GM12873 (cell line): ENCODE measurements around the gene BEND3.

Source experiments
- TF ChIP-seq, protein P1 (sequence below): IDR thresholded peaks from 2 replicates; pipeline ENCODE4 v1.5.1; 2012; ENCODE audit warnings: low read depth, mild to moderate bottlenecking, moderate library complexity, low read length, control low read depth; ENCODE audit not compliant: insufficient read depth; ENCODE audit errors: missing control alignments

The BEND3 gene

DNA sequence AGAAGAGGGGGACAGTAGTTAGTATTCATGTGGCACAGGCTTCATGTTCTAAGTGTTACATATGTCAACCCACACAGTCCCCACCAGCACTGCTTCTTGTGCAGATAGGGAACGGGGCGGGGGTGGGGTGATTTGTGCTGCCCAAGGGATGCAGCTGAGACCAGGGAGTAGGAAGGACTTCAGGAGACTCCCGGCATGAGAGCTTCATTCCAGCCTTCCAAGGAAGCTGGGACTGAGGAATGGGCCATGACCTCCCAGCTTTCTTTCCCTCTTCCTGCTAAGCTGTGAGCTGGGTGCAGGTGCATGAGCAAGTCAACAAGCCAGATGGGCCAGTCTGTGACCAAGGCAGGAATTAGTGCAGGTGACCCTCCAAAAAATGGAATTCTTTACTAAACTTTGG is 9.2 kb downstream of the BEND3 start:
- TF ChIP-seq, protein P1, sequence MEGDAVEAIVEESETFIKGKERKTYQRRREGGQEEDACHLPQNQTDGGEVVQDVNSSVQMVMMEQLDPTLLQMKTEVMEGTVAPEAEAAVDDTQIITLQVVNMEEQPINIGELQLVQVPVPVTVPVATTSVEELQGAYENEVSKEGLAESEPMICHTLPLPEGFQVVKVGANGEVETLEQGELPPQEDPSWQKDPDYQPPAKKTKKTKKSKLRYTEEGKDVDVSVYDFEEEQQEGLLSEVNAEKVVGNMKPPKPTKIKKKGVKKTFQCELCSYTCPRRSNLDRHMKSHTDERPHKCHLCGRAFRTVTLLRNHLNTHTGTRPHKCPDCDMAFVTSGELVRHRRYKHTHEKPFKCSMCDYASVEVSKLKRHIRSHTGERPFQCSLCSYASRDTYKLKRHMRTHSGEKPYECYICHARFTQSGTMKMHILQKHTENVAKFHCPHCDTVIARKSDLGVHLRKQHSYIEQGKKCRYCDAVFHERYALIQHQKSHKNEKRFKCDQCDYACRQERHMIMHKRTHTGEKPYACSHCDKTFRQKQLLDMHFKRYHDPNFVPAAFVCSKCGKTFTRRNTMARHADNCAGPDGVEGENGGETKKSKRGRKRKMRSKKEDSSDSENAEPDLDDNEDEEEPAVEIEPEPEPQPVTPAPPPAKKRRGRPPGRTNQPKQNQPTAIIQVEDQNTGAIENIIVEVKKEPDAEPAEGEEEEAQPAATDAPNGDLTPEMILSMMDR = no peak

DNA sequence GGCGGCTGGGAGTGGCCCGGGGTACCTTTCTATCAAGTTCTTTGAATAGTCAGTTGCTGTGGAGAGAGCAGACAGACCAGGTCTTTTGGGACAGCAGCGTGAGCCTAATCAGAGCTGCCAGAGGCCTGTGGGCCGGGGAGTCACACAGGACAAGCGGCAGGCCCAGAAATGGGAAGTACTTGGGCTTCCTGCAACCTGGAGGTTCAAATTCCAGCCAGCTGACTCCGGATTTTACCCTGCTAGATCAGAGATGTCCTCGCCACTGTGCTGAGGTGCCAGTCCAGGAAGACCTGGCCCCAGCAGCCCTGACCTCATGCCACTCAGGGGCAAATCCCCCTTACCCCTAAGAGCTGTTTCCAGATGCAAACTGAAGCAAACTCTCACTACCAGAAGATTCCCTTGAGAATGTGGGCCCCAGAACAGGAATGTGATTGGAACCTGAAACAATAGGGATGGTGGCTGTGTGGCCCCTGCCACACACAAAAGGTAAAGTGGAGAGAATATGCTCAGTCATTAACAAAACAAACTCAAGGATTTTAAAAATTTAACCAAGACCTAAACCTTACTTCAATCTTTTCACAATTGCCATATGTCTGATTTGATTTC is 9.7 kb downstream of the BEND3 start:
- TF ChIP-seq, protein P1 = no peak

DNA sequence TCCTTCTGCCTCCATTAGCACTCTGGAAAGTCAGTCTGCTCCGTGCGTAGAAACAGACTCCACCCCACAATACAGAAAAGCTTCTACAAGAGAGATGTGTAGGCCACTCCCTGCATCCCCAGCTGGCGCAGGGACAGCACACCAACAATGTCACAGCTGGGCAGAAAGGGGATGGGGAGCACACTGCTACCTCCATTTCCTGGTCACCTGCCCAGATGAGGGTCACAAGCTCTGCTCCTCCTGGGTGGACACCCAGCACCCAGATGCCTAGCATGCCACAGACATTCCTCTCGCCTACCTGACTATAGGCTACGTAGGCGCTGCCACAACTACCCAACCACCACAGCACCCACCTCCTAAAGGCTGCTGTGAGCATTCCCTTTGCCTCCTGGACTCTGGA is 12.2 kb downstream of the BEND3 start:
- TF ChIP-seq, protein P1 = no peak

DNA sequence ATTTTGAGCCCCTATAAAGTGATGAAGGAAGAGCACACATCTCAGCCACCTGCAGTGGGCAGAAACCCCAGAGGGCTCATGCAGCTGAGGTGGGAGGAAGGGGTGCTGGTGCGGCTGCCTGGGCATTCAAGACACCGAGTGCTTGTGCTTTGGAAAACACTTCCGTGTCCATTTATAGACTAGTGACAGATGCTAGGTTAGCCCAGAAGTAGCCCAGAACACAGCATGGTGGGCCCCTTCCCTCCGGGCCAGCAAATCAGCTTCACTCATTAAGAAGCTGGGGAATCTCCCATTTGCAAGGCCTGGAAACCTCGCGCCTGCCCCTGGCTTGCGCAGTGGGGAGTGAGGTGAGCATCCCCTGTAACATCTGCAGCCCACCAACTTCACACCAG is 12.9 kb downstream of the BEND3 start:
- TF ChIP-seq, protein P1 = no peak

DNA sequence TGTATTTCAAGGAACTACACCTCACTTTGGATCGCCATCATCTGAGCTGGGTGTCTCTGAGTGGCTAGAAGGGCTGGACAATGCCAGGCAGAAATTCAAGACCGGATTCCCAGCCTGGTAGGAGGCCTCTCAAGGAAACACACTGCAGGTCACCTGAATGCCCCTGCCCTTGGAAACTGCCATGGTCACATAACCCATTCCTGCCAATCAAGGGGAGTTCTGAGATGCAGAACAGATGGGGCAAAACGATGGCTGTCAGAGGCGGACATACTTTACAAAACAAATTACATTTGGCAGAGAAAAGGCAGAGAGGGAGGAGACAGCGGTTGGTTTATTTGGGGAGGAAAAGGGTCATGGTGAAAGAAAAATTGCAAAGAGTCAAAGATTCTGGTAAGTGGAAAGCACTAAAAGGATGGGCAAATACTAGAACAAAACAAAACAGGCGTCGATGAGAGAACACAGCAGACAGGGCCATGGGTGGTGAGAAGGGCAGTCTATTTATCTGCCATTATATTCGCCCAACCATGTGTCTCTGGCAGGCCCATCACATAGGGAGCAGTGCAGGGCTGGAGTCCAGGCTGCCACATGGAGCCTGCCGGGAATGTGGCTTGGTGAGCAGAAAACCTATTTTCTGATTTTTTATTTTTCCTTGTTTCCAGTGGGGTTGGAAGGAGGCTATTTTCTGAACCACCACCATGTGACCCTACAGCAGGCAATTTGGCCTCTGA is 13.5 kb downstream of the BEND3 start:
- TF ChIP-seq, protein P1 = no peak

DNA sequence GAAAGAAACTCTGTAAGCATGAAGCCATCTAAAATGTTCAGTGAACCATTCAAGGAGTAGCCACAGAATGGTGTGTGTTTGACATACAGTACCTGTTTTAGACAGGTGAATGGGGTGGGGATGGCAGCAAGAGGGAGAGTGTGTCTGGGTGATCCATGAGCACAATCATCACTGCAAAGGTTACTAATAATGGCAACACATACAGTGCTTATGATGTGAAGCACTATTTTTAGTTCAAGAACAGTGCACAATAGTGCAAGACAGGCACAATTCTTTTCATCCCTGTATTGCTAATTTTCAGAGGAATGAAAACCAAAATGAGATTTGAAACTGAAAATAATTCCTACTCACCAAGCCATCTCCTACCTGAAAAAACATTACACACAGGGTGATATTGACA is 14.1 kb downstream of the BEND3 start:
- TF ChIP-seq, protein P1 = no peak

DNA sequence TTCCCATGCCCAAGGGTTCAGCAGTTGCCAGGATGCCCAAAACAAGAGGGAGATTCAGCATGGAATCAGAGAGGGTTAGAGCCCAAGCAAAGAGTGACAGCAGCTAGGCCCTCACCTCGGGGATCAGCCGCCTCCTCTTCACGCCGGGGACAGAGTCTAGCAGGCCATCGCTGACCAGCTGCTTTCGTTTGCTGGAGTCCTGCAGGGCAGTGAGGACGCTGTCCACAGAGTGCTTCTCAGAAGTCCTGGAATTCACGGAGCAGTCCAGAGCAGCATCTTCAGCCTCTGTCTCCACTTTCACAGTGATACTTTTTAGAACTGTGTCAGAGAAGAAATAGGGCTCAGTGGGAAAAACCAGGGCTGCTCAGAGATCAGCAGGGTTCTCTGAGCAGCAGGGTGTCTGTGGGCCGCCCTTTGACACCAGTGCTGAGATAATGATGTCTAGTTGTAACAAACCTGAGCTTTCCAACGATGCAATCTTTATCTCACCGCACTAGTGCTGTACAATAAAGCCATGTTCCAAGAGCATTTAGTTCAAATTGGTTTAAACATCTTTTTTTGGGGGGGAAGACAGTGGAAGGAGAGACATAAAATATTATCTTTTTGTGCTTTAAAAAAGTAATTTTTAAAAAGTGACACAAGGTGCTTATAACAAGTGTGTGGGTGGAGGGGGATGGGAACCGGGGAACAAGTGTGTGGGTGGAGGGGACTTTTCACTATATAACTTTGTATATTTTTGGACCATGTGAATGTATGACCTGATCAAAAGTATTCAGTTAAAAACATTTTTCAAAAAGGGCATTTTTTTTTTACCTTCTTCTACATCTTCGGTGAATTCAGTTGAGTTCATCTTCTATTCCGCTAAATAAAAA is 16.6 kb downstream of the BEND3 start:
- TF ChIP-seq, protein P1 = no peak
